Fibroblast of pulmonary artery (primary cell): ENCODE data around the gene STRIP1.

Experiments
- DNase-seq: peaks from one replicate; pipeline ENCODE4 v3.0.0-alpha.2; 2010; ENCODE audit warnings: low read depth
- H3K4me3 ChIP-seq: replicated peaks from 2 replicates; pipeline ENCODE4 v1.5.1; 2011; ENCODE audit warnings: low read depth, mild to moderate bottlenecking, control low read depth, low read length, moderate library complexity
- CTCF ChIP-seq: IDR thresholded peaks from 2 replicates; pipeline ENCODE4 v1.5.1; 2011; ENCODE audit warnings: mild to moderate bottlenecking, control low read depth, low read length, inconsistent platforms; ENCODE audit errors: missing control alignments

Gene STRIP1

GRCh38 chr1:110038271-110038670 is 3.8 kb downstream of the STRIP1 start:
- TF ChIP-seq CTCF: no peak
- H3K4me3 ChIP-seq: no peak overlapping the region
- DNase-seq: no peak

- DNase-seq: no peak
- no peak overlapping the region for H3K4me3 ChIP-seq
- no peak for TF ChIP-seq CTCF
Measured at GRCh38 chr1:110039641-110040040, 5.2 kb downstream of the STRIP1 start.

DNA sequence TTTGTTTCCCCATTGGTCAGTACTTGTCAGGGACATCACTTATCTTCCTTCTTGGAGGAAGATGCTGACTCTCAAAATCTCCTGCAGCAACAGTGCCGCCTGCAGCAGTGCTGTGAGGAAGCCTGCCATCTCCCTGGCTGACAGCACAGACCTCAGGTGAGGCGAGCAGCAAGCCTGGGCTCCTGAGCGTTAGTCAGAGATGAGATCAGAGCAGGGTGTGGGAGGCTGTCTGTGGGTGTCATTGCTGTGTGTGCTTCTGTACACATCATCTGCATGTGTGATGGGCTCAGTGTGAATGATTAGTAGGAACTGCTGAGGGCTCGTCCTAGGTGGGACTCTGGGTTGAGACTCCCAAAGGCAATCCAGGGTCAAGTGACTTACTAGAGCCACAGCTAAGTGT is 6.1 kb downstream of the STRIP1 start:
- H3K4me3 ChIP-seq: no peak overlapping the region
- no peak for TF ChIP-seq CTCF
- DNase-seq: no peak

DNA sequence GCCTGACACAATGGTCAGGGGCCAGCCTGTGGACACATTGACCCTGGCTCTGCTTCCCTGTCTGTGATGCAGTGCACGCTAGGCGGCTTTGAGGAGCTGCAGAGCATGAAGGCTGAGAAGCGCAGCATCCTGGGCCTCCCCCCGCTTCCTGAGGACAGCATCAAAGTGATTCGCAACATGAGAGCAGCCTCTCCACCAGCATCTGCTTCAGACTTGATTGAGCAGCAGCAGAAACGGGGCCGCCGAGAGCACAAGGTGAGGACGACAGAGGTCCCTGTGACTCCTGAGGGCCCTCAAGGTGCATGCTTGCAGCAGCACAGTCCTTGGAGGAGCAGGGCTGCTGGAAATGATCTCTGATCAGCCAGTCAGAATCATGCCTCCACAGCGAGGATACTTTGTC is 8.6 kb downstream of the STRIP1 start:
- TF ChIP-seq CTCF: no peak
- no peak overlapping the region for H3K4me3 ChIP-seq
- no peak for DNase-seq

DNA sequence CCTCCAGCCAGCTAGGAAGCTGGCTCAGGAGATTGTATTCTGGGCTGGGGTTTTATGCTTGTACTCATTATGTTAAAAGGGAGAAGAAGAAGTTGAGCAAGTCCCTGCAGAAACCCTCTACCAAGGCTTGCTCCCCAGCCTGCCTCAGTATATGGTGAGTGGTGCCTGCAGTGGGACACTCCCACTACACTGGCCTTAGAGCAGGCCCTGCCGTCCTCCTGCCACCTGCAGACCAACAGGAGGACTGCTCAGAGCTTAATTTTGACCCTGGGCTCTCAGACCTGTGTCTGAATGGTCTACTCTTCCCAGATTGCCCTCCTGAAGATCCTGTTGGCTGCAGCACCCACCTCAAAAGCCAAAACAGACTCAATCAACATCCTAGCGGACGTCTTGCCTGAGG is 13.0 kb downstream of the STRIP1 start:
- TF ChIP-seq CTCF: no peak
- DNase-seq: no peak
- H3K4me3 ChIP-seq: no peak overlapping the region

DNA sequence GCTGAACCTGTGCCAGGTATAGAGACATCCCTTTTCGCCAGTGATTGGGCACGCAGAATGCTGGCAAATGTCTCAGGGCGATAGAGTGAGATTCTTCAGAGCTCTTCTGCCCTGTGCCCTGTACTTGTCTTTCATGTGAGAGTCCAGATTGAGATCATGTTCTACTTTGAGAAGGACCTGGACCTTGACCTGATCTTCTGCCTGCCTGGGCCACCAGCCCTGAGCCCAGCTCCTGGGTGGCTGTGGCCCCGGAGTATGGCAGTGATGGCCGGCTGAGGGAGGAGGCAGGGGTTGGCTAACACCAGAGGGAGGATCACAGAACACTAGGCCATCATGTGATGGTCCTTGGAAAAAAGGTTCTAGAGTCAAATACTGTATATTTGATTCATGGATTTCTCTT is 13.8 kb downstream of the STRIP1 start:
- no peak for TF ChIP-seq CTCF
- DNase-seq: no peak
- no peak overlapping the region for H3K4me3 ChIP-seq

DNA sequence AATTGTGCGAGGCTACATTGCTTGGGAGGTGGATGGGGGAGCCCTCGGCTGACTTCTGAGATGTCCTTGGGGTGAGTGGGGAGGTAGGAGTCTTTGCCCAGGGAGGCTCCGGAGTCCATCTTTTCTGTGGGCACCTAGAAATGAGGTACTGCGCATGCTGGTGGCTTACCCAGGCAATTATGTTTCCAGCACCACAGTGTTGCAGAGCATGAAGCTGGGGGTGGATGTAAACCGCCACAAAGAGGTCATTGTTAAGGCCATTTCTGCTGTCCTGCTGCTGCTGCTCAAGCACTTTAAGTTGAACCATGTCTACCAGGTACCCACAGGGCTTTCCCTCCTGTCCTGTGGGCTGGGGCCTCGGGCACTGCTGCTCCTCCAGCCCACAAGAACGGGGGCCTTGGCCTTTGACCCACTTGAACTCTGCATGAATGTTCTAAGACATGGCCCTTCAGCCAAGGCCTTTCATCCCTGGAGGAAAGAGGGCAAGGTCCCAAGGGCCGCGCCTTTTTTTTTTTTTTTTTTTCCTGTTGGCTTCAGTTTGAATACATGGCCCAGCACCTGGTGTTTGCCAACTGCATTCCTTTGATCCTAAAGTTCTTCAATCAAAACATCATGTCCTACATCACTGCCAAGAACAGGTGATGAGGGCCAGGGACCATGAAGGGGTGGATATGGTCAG is 14.6 kb downstream of the STRIP1 start:
- no peak overlapping the region for H3K4me3 ChIP-seq
- DNase-seq: no peak
- no peak for TF ChIP-seq CTCF
